Activated CD8-positive, alpha-beta memory T cell treated with anti-CD3 and anti-CD28 coated beads, Interleukin-2, amount 50 U/mL, for 48 hours (primary cell): ENCODE results near the gene HRK.

Source experiments
- DNase-seq: peaks from one replicate; pipeline ENCODE4 v3.0.0-alpha.2; 2020

The HRK gene

DNA sequence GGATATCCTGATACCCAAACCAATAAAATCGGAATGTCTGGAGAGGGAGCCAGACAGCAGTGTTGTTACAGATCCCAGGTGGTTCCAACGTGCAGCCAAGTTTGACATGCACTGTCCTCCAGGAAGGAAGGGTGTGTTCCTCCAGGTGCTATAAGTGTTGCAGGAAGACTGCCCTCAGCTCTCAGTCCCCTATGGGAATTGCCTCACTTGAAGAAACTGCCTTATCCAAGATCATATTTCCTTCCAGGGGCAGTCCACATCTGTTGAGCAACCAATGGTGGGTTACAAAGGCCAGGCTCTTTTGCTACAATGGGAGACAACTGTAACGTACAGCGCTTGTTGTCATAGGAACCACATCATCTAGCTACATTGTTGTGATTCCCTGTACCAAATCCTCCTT lies 16.2 kb upstream of the HRK start:
- DNase-seq: no peak

DNA sequence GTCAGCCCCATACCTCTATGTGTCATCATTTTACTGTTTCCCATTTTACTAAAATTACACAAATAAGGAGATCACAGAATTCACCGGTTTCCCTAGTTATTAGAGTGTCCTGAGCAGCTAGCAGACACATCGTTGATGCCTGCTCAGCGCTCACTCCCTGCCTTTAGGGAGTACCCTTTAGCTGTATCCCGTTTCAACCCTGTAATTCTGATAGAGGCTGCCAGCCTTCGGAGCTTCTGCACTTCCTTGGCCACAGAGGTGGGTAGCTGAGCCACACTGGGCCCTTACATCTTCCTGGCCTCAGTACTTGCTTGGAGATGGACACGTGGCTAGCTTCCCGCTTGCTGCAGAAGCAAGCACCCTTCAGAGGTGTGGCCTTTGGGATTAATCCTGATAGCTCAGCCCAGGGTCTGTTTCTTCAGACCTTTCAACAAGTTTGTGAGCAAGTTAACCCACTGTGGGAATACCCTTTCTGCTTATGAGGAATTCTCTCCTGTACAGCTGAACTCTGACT lies 15.2 kb upstream of the HRK start:
- DNase-seq: no peak

DNA sequence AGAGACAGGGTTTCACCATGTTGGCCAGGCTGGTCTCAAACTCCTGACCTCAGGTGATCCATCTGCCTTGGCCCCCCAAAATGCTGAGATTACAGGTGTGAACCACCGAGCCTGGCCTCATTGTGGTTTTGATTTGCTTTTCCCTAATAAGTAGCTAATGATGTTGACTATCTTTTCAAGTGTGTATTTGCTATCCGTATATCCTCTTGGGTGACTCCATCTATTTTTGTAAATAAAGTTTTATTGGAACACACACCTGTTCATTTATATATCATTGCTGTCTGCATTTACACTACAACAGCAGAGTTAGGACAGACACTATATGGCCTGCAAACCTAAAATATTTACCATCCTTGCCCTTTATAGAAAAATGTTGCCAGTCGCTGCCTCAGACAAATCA lies 13.7 kb upstream of the HRK start:
- DNase-seq: no peak

DNA sequence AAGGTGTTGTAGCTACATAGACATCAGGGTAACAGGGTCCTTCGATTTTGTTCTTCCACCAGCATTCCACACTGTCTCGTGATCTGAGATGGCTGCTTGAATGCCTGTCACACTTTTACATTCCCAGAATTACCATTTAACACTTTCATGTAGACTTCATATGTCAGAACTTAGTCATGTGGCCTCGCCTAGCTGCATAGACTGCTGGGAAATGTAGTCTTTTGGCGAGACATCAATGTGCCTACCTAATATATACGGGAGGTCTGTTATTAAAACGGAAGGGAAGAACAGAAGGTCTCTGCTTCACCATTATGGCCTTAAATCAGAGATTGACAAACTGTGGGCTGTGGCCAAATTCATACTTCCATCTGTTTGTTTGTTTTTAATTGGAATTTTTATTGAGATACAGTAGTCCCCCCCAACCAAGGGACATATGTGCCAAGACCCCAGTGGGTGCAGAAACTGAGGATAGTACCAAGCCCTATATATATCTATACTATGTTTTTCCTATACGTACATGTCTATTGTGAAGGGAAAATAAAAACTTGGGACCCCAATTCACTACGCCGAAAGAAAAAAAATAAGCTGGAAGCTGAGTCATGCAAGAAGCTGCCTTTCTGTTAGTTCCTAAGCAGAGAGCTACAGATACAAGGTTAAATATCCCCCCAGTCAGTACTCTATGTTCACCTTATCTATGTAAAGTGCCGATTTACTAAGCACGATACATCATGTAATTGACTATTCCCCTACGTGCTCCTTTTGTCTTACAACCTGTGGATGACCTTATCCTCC lies 11.3 kb upstream of the HRK start:
- DNase-seq: no peak

DNA sequence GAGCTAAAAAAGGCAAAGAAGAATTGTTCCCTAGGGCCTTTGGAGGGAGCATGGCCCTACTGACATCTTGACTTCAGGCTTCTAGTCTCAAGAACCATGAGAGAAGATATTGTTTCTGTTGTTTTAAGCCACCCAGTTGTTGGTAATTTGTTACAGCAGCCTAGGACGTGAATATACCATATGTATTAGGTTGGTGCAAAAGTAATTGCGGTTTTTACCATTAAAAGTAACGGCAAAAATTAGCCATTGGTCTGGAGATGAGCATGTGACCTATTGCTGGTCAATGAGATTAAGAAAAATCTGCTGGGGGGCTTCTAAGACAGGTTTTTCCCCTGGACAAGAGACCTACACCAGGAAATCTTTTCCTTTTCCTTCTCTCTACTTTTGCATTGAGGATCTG lies 9.8 kb upstream of the HRK start:
- DNase-seq: no peak

DNA sequence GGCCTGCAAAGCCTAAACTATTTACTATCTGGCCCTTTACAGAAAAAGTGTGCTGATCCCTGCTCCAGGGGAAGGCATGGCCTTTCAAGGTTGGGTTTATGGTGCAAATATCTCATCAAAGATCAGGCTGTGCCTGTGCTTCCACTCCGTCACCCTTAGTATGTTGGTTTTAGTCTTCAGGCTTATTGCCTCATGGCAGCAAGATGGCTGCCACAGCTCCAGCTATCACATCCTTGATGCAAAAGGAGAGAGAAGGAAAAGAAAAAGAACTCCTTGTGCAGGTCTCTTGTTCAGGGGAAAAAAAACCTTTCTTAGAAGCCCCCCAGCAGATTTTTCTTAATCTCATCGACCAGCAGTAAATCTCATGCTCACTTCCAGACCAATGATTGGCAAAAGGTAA lies 9.1 kb upstream of the HRK start:
- DNase-seq: no peak

DNA sequence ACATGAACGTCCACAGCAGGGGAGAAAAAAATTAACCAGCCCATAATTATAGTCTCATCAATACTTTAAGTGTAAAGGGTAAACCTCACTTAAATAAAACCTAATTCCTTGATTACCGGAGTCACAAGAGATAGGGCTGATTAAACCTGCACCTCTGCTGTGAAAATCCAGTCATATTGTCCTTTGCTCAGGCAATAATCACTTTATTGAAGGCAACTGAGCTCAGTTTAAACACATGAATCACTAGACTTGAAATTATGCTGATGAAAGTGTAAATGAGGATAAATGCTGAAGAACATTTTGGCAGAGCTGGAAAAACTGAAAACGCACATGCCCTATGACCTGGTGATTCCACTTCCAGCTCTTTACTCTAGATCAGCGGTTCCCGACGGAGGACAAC lies 6.7 kb upstream of the HRK start:
- no peak for DNase-seq

DNA sequence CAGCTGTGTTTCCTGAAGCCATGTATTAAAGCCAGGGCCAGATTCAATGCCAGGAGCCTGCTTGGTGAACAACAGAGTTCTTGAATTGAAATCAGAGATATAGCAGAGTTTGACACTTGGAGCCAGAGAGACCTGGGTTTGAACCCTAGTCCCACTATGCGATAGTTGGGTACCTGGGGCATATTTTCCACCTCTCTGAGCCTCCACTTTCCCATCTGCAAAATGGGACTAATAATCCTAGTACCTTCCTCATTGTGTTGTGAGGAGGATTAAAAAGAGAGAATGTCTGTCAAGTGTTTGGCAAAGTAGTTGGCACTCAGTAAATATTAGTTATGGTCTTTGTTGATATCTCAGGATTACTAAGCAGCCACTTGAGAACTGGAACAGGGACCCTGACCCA lies 6.0 kb upstream of the HRK start:
- no peak for DNase-seq

DNA sequence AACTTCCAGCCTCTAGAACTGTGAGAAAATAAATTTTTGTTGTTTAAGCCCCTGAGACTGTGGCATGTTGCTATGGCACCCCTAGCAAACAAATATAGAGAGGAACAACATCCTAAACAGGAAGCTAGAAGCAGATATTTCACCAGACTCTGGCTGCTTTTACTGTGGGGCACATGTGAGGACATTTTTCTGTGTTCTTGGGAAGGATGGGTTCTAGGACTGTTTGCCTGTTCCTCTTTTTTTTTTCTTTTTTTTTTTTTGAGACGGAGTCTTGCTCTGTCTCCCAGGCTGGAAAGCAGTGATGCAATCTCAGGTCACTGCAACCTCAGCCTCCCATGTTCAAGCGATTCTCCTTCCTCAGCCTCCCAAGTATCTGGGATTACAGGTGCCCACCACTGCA lies 4.2 kb upstream of the HRK start:
- no peak for DNase-seq

DNA sequence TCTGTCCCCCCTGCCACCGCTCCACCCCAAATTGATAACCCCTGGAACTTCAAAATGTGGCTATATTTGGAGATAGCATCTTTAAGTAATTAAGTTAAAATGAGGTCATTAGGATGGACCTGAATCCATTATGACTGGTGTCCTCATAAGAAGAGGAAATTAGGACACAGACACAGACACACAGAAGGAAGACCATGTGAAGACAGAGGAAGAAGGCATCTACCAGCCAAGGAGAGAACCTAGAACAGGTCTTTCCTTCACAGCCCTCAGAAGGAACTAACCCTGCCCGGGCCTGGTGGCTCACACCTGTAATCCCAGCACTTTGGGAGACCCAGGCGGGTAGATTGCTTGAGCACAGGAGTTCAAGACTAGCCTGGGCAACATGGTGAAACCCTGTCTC lies 3.6 kb upstream of the HRK start:
- DNase-seq: no peak

DNA sequence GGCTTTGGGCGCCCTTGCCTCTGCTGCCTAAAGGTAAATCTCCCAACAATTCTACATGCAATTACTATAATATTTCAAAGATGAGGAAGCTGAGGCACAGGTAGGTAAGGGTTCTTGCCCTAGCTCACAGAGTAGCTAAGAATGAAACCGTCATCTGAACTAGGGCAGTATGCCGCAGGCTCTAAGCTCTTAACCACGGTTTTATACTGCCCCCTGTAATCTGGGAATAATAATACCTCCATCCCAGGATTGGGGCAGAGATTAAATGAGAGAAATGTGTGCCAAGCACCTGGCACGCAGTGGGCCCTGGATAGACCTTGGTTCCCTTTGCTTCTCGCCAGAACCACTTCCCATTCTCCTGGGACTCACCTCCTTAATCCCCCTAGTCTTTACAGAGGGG lies 1.5 kb upstream of the HRK start:
- DNase-seq: no peak

DNA sequence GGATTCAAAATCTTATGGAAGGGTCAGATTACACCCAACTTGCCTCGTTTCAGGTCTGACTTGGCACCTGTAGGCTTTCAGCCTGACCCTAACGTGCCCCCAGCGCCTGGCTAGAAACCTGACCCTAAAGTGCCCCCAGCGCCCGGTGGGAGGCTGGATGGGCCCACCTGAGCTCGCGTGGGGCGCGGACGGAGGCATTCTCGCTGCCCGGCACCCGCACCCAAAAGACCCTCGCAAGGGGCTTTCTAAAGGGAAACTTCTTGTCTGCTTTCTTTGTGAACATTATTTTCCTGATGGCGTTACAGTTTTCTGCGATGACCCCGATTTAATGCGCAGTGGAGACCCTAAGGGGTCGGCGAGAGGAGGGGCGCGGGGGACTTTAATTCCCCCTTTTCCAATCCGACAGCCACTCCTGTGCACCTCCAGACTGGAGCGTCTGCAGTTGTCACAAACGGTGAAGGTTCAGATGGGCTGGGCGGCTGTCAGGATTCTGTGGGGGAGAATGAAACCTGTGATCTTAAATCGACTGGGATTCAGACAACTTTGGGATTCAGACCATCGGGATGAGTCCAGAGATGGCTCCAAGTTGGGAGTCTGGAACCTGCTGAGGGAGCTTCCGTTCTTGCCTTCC lies 751 bp upstream of the HRK start:
- no peak for DNase-seq

DNA sequence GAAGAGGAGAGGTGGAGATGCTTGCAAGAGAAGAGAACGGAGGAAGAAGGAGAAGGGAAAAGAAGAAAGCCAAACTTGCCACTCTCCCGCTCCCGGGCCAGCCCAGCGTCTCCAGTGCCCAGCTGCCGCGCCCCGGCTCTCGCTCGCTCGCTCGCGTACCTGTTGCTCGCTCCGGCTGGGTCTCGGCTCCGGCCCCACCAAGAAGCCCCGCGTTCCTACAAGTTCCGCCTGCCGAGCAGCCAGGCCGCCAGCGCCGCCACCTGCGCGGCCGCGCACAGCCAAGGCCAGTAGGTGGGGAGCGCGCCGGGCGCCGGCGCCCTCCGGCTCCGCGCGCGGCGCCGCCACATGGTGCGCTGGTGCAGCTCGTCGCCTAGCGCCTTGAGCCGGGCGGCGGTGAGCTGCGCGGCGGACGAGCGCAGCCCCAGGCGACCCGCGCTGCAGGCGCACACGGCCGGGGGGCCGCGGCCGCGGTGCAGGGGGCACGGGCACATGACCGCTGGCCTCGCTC lies 370 bp downstream of the HRK start:
- DNase-seq: peak; percentile 72

DNA sequence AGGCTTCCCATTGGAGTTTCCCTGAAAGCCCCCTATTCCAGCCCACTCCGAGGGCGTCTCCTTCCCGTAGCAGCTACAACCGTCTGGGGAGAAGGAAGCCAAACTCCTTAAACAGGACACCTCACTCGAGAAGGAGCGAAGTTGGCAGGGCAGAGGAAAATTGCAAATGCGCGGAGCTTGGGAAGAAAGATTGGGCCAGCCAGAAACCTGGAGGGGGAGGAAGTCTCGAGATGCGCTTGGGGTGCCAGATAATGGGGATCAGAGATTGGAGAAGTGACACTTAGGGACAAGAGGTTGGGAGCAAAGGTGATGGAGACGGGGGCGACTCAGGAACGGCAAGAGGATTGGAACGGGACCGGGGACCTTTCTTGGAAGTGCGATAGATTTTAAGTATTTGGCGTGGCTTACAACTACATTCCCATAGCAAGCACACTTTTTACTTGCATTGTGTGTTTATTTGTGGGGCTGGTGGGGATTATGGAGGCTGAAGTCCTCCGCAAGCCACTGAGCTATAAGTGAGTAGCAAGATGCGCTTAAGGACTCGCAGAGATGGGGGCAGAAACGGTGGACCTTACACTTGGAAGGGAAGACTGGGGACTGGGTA lies 926 bp downstream of the HRK start:
- DNase-seq: no peak

DNA sequence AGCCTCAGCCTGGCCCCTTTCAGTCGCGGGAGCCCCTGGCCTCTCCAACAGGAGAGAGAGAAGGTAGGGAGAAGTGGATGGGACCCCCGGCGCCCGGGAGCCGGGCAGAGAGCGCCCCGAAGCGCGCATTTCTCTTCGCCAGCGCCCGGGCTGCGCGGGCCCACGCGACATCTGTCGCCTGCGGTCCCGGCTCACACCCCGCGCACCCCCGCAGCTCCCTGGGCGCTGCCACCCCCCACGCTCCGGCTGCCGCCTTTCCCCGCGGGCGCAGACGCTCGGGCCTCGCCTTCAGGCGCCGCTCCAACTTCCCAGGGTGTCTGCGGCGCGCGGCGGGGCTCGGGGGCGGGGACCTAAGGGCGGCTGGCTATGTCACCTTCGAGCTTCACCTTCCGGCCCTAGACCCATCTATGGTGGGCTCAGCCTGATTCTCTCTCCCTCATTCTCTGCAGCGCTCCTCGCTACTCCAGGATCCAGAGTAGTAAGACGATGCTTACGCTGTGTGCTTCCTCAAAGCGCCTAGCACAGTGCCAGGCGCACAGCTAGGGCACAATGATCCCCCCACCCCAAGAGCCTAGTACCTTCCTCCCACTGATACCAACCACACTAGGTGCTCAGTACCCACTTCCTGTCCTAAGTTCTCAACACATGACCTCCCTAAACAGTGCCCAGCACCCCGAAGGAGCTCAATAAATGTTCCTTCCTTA lies 1.6 kb downstream of the HRK start:
- peak; percentile 56 for DNase-seq

DNA sequence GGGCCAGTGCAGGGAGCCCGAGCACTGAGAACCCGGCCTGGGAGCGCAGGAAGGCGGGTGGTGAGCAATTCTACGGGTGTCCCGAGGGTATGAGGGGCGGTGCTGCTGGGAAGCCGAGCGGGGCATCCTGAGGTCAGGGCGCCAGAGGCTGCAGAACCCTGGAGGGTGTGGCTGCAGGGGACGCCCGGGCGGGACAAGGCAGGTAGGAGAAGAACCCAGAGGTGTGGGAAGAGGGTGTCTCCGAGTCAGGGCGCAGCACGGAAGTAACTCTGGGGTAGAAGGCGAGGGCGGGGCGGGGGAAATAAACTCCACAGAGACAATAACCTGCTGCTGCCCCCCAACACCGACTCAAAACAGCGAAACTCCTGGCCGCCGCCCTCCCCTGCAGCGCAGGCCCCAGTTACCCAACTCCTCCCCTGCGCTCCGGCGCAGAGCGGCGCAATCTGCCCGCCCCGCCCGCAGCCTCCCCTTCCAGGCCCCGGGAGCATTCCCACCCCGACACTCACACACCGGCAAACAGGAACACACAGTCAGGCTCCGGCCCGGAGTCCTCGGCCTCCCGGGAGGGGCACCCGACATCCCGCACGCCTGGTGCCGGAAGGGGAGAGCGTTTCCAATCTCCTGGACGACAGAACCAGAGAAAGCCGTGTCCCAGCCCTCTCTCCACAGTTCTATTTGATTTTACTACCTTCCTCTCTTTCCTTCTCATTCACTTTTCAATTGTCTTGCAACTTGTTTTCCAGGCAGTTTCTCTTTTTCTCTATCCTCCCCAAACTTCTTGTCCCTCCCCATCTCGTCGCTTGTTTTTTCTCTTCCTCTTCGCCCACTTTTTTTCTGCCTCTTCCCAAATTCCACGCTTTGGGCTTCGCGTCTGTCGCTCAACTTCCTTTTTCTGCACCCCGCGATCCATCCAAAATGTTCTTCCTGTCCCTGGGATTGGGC lies 2.4 kb downstream of the HRK start:
- no peak for DNase-seq

DNA sequence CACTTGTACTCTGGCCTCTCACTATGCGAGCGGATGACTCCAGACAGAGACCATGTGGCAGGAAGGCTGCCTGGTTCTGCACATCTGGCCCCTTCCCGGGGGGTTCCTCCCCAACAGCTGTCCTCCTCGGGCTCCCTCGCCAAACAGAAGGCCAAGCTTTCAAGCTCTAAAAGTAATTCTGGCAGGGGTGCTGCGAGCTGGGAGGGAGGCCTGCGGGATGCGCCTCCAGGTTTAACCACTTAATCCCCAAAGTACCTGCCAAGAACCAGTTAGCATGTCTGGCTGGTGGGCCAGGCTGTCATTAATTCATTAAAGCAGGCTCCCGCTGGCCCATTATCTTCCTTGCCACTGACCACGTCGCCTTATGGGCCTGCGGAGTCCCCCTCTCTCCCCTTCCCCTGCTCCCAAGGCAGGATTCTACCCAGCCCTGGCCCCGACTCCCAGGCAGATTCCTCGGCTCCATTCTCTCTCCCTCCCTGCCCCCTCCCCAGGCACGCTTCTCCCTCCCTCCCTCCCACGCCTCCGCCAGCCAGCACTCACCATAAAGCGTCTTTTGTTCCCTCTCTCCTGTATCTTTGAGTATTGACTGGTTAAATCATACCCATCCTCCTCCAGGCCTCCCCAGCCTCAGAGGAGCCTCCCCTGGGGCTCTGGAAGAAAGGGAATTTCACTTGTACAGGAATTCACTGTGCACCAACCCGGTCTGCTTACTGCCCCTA lies 4.9 kb downstream of the HRK start:
- DNase-seq: no peak

DNA sequence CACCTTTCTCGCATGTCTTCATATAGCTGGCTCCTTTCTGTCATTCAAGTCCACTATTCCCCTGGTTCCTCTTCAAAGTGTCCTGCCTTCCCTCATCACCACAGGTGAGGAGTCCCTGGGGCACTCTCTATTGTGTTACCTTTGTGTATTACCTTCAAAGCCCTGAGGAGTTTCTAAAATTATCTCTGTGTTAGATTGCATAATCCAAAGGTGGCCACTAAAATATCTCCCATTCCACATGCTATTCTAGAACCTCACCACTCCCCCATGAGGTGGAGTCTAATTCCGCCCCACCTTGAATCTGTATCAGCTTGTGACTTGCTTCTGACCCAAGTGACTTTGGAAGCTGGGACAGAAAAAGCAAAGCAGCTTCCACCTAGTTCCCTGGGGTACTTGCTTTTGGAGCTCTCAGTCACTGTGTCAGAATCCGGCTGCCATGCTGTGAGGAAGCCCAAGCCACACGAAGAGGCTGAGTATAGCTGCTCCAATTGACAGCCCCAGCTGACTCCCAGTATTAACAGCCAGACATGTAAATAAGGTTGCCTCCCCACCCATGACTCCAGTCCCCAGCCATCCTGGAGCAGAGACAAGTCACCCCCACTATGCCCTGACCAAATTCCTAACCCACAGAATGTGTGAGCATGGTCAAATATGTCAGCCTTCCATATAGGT lies 6.8 kb downstream of the HRK start:
- no peak for DNase-seq

DNA sequence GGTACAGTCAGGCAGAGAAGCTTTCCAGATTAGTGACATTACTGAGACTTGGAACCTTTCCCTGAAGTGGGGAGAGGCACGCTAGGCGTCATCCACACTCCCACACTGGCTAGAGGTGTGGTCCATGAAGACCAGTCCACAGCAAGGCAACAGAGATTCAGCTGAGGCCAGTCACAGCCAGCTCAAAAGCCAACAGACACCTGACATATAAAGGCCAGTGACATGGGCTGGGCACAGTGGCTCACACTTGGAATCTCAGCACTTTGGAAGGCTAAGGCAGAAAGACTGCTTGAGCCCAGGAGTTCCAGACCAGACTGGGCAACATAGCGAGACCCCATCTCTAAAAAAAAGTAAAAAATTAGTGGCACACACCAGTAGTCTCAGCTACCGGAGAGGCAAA lies 10.9 kb downstream of the HRK start:
- DNase-seq: no peak

DNA sequence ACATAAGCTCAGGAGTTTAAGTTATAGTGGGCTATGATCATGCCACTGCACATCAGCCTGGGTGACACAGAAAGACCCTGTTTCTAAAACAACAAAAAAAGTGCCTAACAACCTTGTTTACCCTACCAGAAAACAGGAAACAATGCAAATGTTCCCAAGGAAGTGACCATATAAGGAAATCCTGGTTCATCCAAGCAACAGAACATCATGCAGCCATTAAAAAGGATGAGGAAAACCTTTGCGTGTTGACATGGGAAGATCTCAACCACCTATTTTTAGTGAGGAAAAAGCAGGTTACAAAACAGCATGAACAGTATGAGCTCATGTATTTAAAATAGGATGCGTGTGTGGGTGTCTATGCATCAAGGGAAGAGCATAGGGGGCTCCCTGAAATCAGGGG lies 13.7 kb downstream of the HRK start:
- no peak for DNase-seq
